ENCODE data around the gene NEK2. TPM values are rescaled to one million over a fixed set of nuclear protein-coding genes. Genes with fewer than 3 reads are reported as not detected.

Gene NEK2
- total and polyA plus RNA-seq, 2 of the 13 experiments (the other 11 are each of a cell fraction or from before 2014, with no cell fraction given): 10.9 to 40.8 TPM

- TF ChIP-seq MXI1 (IDR thresholded peaks at IDR 0.05; ENCODE audit: borderline replicate concordance, low read depth, low read length) (no peak), FOXK2 (IDR thresholded peaks at IDR 0.05) (no peak), FOXO4 (CRISPR knock-in tag; conservative IDR thresholded peaks at IDR 0.05) (no peak), SALL1 (CRISPR knock-in tag; IDR thresholded peaks at IDR 0.05) (peak; percentile 43; the same call in 1 of the 2 replicates), GATAD2A (CRISPR knock-in tag; IDR thresholded peaks at IDR 0.05) (0 out of 2 replicates have a peak, but pooled peaks have one; percentile 15), ERF (CRISPR knock-in tag; IDR thresholded peaks at IDR 0.05) (no peak), ZNF564 (CRISPR knock-in tag; IDR thresholded peaks at IDR 0.05) (no peak), ZNF775 (CRISPR knock-in tag; IDR thresholded peaks at IDR 0.05; ENCODE audit: borderline replicate concordance) (no peak), TFAP4 (IDR thresholded peaks at IDR 0.05; ENCODE audit: borderline replicate concordance, low read depth) (peak; percentile 75), ZNF800 (CRISPR knock-in tag; IDR thresholded peaks at IDR 0.05) (no peak), MAX (IDR thresholded peaks at IDR 0.05) (peak; percentile 21; the same call in 1 of the 2 replicates), TOE1 (CRISPR knock-in tag; IDR thresholded peaks at IDR 0.05) (no peak), SPEN (CRISPR knock-in tag; IDR thresholded peaks at IDR 0.05; ENCODE audit: low read depth) (no peak), FOXP4 (CRISPR knock-in tag; IDR thresholded peaks at IDR 0.05) (0 out of 2 replicates have a peak, but pooled peaks have one; percentile 18), STAT6 (CRISPR knock-in tag; IDR thresholded peaks at IDR 0.05; ENCODE audit: borderline replicate concordance) (no peak), HNF4A (CRISPR knock-in tag; IDR thresholded peaks at IDR 0.05) (peak; percentile 36; the same call in 1 of the 2 replicates), NR2F6 (IDR thresholded peaks at IDR 0.05) (peak; percentile 41), NR2F6 (CRISPR knock-in tag; IDR thresholded peaks at IDR 0.05) (0 out of 2 replicates have a peak, but pooled peaks have one; percentile 22), ZNF3 (CRISPR knock-in tag; IDR thresholded peaks at IDR 0.05) (no peak), ZNF841 (CRISPR knock-in tag; IDR thresholded peaks at IDR 0.05; ENCODE audit: borderline replicate concordance) (no peak), ZNF264 (CRISPR knock-in tag; IDR thresholded peaks at IDR 0.05) (peak; percentile 69; the same call in 1 of the 2 replicates)
These were observed 19.9 kb upstream of the NEK2 start (continued) for GRCh38 chr1:211695135-211695816.

Measured in HepG2 (cell line).